Loucy (cell line): ENCODE data around the gene UBTF.

Experiments used
- CTCF ChIP-seq: fragments of 200-600 bp; sonication (generic); conservative IDR thresholded peaks from 2 replicates; pipeline ENCODE4 v1.5.1; 2014; ENCODE audit warnings: mild to moderate bottlenecking, antibody characterized with exemption, low read length
- EZH2phosphoT487 ChIP-seq: fragments of 200-600 bp; IDR thresholded peaks from 2 replicates; pipeline ENCODE4 v1.6.1; 2018; ENCODE audit warnings: antibody characterized with exemption, mild to moderate bottlenecking, moderate library complexity, borderline replicate concordance

GRCh38 chr17:44184212-44184810, 35.2 kb downstream of the UBTF start:
- TF ChIP-seq CTCF (no peak; the same call in 1 of the 2 replicates), EZH2phosphoT487 (no peak)
